Kidney tubule cell (primary cell): ENCODE measurements around the gene SGCA.

ENCODE experiments used
- DNase-seq: peaks from one replicate; pipeline ENCODE4 v3.0.0-alpha.2; 2018; ENCODE audit warnings: low spot score

The SGCA gene

DNA sequence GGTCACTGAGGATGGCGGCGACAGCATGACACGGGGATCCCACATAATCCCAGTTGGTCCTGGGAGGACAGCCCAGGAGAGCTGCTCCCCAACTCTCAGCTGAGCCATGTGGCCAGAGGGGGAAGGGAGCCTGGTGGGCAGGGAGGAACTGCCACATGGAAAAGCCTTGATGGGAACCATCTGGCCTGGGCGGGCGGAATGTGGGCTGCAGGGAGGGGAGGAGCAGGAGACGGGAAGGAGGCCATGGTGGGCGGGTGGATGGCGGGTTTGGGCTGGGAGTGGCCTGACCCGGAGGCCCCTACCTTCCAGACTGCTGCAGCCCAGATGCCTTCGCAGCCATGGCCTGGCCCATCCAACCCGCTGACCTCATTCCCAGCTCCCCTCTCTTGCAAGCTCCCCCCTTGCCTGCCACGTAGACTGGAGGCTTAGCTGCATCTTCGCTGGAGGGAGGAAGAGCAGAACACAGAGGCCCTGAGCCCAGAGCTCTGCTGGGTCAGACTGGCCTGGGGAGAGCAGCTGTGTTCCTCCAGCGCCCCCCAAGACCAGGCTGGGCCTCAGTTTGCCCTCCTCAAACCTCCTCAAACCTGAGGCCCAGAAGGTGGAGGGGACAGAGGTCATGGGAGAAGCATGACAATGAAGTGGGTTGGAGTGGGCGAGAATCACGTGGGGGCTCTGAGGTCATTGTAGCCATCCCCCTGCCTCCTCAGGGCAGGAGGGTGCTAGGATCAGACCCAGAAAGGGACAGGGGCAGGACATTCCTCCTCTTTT lies 43.9 kb downstream of the SGCA start:
- peak; percentile 45 for DNase-seq

DNA sequence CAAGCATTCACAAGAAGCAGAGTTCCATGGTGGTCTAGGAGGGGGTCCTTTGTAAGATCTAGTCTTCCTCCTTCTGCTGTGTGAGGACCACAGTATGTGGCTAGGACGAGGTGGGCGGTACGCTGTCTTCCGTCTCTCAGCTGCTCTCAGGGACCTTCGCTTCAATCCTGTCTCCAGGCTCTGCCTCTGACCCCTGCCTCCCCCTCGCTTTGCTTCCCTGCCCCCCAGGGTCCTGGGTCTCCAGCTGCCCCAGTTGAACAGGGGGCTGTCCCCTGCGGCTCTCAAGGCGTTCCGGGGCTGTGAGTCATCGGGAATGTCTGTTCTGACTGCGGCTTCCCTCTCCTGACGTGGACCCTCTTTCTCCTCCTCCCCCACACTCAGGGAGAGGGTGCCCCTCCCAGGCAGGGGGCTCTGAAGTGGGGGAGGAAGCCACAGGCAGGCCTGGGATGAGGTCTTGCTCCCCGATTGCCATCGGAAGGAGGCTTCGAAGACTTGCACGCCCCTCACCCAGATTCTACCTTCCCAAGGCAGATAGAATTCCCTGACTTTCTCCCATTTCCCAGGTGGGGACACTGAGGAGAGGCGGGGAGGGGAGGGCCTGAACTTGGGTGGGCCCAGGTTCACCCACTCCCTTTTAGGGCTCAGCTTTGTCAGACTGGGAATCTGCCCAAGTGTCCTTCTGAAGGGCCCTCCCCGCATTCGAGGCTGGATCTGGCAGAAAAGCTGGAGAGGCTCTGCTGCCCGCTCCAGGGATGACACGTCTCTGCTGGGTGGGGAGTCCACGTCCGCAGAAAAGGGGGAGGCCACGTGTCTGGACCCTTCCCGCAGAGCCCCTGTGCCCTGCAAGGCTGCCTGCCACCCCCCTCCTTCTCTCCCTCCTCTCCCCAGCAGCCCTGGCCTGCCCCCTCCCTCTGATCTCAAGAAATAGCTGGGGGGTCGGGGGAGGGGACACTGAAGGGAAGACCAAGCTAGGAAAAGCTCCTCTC lies 44.7 kb downstream of the SGCA start:
- peak; percentile 90 for DNase-seq

DNA sequence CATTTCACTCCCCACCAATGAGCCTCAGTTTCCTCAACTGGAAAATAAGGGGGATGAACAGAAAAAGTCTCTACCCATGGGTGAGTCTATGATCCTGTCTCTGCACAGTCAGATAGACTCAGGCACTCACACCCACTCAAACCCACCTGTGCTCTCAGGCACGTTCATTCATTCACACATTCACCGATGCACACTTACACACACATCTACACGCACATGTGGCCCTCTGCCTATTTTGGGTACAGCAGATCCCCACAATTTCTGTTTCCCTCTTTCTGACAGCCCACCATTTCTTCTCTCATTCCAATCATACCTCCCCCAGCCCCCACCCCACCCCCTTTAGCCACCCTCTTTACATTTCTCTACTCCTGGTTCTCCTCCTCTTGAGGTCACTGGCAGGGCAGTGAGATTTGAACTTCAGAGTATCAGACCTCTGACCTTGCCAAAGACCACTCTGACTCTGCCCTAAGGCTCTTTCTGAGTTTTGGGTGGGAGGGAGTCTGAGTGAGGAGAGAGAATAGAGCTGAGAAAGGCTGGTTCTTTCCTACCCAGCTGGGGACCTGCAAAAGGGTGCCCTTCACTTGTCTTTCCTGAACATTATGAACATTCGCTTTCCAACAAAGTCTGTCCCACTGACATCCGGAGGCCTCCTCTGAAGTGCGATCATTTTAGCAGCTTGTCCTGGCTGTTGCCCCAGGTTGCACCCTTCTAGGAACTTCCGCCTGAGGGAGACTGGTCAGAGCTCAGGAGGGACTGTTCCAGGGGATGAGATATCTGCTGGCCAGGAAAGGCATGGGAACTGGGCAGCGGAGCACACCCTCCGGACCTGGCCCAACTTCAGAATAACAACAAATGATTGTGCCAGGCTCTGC lies 45.7 kb downstream of the SGCA start:
- no peak for DNase-seq

DNA sequence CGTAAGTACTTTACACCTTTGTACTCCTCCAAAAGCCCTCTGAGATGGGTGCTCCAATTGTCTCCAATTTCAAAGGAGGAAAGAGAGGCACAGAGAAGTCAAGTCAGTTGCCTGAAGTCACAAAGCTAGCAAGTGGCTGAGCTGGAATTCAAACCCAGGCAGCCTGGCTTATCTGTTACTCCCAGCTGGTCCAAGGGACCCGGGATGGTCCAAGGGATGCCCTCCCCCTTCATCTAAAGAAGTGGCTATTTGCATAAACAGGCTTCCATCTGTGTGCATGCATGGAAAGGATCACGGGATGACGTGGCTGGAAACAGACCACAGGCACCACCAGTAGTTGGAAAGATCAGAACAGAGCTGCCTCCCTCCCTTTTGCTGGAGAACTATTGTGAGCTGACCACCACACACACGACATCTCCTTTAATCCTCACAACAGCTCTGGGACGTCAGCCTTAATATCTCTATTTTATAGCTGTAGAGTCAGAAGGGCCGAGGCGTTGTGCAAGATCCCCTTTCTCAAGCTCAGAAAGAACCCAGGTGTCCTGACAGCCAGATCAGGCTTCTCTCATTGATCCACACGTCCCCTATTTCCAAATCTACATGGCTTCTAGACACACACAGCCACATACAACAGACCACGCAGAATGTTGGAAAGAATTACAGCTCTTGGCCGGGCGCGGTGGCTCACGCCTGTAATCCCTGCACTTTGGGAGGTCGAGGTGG lies 46.5 kb downstream of the SGCA start:
- no peak for DNase-seq

DNA sequence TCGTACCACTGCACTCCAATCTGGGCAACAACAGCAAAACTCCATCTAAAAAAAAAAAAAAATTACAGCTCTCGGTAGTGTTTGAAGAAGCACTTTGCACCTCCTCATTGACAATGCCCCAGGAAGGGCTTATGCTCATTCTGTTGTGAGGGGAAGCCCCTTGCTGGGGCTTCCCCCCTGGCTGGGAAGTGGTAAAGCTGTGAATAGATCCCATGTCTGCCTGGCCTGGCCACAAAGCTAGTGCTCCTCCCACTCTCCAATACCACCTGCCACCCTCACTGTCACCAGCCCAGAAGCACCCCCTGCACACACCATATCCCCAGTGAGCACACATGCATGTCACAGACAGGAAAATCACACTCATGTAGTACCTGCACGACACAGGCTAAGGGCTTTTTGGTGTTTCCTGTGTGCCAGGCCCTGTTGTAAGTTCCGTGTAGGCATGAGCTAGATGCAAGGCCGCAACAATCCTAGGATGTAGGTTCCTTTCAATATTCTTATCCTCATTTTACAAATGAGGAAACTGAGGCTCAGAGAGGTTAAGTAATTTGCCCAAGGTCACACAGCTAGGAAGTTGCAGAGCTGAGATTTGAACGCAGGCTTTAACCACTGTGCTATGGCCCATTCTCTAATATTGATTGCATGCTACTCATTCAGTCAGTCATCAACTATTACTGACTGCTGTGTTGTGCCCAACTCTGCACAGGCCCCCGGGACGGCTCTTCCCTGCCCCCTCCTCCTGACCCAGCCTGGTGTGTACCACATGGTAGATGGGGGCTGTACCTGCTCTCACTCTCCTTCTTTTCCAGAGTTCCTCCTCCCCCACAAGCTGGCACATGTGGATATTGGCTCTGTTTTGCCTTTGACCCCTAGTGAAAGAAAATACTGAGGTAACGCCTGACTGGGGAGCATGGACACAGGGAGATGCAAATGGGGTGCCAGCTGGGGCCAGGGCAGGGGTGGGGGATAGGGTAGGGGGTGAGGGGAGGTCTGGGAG lies 47.5 kb downstream of the SGCA start:
- peak; percentile 6 for DNase-seq

DNA sequence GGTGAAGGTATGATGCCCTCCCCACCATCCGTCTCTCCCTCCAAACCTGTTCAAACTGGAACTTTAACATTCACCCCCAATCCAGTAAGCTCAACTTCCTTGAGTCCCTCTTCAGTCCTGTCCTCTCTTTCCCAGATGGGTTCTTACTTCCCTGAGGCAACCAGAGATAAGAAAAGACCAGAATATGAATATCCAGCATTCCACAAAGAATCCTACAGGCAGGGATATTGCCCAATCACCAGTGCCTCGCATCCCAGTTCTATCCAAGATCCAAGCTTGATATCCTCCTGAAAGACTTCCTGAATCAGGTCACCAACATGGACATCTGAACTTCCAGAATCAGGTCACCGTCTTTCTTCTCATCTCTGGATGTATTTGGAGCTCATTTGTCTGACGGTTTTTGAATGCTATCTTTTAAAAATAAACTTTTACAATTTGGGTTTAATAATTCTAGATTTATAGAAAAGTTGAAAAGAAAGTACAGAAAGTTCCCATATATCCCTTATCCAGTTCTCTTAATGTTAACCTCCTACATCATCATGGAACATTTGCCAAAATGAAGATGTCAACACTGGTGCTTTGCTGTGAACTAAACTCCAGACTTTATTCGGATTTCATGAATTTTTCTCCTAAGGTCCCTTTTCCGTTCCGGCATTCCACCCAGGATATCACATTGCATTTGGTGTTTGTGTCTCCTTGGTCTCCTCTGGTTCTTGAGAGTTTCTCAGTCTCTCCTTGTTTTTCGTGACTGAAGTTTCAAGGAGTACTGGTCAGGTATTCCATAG lies 49.4 kb downstream of the SGCA start:
- no peak for DNase-seq

DNA sequence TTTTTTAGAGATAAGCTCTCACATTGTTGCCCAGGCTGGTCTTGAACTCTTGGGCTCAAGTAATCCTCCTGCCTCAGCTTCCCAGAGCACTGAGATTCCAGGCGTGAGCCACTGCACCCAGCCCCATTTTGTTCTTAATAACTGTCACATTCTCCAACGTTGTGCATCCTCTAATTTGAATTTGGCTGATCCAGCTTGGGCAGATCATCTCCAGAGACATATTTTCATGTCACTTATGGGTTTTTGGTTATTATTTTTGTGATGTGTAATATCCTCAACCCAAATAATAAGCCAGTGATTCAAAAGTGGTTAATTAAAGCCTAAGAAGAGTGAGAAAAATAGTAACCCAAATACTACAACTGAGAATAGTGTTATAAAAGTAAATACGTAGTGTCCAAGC lies 51.8 kb downstream of the SGCA start:
- no peak for DNase-seq

DNA sequence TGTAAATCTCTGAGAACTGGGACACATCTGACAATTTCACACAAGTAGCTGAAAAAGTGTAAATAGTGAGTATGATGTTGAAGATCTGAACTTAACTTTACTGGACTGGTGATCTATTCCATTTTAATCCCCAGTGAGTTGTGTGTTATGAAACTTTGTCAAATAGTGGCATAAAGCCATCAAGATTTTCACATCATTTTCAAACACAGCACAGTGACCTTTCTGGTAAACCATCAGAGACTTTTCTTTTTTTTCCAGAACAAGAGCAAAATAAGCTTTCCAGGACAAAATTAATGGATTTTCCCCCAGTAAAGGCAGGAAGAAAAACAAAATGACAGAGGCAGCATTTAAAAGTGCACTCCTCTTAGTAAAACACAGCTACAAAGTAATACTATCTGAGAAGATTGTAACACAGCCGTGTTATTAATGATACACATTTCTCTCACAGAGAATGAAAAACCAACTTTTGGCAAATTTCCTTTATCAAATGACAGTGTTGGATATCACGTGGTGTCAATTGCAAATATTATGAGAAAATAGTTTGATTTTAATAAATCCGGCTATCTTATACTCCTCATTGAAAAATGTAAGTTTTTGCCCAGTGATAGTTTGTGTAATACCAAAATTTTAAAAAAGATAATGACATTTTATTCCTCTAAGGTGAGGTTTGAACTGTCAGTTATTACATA lies 52.4 kb downstream of the SGCA start:
- no peak for DNase-seq

DNA sequence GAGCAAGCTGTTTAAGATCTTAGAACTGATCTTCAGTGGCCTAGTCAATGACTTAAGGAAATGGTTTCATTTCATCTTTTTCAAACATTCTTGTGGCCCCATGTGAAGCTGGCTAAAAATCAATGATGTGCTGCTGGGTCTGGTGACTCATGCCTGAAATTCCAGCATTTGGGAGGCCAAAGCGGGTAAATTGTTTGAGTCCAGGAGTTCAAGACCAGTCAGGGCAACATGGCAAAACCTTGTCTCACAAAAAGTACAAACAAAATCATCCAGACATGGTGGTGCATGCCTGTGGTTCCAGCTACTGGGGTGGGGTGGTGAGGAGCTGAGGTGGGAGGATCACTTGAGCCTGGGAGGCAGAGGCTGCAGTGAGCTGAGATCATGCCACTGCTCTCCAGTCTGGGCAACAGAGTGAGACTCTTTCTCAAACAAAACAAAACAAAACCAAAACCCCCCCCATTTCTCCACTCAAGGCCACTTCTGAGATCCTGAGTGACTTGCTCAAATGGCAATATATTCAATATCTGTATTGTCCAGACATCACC lies 53.0 kb downstream of the SGCA start:
- DNase-seq = peak; percentile 95

DNA sequence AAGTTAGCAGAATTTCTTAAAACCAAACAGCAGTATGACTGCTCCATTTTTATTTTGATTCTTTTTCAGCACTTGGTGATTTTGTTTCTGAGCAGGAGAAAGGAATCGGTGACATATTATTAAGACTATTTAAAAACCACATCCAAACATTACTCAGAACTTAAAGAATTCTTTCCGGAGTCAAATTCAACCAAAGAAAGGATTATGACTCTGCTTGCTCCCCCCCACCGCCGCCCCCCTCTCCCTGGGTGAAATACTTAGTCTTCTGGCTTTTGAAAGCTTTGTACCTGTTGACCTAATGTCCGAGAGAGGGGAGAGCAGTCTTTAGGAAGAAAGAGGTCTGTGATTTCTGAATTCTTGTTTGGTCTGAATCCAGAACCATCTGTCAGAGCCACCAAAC lies 53.5 kb downstream of the SGCA start:
- peak; percentile 90 for DNase-seq

DNA sequence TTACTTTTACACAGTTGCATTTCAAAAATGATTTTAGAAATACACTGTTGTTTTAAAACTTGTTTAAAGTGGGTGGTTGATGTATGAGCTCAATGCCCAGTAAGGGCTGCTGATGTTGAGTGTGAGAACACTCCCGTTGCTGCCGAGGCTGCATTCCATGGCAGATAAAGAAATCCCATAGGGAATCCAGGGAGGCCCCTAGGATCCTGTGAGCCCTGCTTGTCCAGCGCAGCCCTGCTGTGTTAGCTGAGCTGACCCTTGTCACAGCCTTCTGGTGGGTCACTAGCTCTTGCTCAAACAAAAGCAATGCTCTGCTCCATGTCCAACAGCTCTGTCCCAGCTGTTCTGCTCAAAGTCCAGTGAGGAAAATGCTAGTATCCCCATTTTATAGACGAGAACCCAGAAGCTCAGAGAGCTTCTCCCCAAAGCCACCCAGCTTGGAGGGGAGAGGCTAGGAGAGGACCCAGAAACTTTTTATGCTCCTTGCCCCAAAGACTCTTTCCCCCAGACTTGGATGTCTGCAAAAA lies 54.2 kb downstream of the SGCA start:
- no peak for DNase-seq

DNA sequence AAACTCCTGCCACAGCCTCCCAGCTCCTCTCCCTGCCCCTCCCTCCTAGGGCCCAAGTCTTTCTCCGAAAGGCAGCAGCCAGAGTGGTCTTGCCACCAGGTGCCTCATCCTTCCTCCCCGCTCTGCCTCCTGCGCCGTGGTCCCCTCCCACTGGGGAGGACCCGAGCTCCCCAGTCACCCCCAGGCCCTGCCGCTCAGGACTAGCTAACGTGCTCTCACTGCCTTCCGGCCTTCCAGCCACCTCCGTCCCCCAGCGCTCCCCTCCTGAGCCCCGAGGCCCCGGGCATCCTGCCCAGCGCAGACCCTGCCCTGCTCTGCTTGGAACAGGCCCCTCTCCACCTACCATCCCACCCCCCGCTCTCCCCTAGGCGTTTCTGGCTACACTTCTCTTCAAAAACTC lies 55.0 kb downstream of the SGCA start:
- no peak for DNase-seq

DNA sequence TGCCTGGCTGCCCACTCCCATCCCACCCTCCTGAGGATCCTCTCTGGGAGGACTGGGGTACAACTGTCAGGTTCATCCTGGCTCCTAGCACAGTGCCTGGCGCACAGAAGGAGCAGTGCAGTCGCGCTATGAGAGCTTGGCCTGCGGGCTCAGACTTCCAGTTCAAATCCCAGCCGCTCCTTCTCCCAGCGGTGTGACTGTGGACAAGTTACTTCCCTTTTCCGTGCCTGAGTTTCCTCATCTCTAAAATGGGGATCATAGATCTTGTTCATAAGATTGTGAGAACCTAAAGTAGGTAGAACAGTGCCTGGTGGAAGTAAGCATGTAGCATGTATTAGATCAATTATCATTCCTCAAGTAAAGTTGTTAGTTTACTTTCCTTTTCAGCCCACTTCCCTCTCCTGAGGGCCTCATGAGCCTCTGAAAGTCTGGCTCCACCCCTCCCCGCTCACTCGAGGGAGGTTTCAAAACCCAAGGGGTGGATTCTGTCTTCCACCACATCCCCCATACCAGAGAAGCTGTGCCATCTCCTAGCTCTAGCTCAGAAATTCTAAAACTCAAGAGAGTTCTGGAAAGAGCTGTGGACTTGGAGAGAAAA lies 55.6 kb downstream of the SGCA start:
- peak; percentile 22 for DNase-seq

DNA sequence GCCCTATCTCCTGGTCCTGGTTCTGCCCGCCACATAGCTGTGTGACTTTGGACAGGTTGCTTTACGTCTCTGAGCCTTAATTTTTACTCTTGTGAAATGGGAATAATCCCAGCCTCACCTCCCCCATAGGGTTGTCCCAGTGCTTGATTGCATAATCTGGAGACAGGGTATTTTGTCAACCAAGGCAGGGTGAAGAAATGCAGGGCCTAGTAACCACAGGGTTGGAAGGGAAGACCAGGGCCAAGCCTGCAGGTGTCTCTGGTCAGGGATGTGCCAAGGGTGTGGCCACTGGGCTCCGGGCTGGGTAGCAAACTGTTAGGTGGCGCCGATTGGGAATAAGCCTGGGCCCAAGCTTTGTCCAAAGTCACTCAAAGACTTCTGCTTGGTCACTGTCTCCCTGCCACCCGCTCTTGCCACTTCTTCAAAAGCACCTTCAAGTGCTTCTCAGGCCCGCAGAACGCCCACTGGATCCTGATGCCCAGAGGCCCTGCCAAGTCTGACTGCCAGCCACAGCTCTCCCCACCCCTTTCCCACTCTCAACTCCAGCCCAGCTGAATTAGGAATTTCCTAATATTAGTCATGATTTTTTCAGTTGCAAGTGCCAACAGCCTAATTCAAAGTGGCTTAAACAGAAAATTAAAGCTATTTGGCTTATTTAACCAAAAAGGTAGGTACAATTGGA lies 56.2 kb downstream of the SGCA start:
- DNase-seq = peak; percentile 51

DNA sequence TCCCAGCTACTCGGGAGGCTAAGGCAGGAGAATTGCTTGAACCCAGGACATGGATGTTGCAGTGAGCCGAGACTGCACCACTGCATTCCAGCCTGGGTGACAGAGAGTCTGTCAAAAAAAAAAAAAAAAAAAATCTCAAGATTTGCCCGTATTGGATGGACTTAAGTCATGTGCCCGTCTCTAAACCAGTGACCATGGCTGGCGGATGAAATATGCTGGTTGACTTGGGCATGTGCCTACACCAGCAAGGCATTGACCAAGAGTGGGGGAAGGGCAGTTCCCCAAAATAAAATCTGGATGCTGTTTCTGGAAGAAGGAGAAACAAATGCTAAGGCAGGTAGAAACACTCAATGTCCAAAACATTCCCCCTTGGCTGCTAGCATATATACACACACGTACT lies 57.1 kb downstream of the SGCA start:
- no peak for DNase-seq
